Endothelial cell of umbilical vein (primary cell): ENCODE measurements around the gene COL5A1. TPM values are rescaled to one million over a fixed set of nuclear protein-coding genes. Genes with fewer than 3 reads are reported as not detected.

Source experiments
- BruUV-seq: library from RNA; stranded (reverse); fragments of 400-500 nt; replicated peaks from 2 replicates; lab custom pipeline; 2021; lab: Mats Ljungman, UMichigan
- CTCF ChIA-PET: fragments of 300-600, 350-600 bp; sonication (Branson Sonifier 250); formaldehyde crosslinking; loops from one replicate; lab custom pipeline; 2021; ENCODE audit warnings: antibody characterized with exemption, inconsistent platforms; lab: Charles Lee
- POLR2A ChIA-PET: fragments of 300-600, 350-600 bp; sonication (Branson Sonifier 250); formaldehyde crosslinking; loops from one replicate; lab custom pipeline; 2021; ENCODE audit warnings: antibody characterized with exemption, inconsistent platforms; lab: Charles Lee
- DNase-seq: peaks from one replicate; pipeline ENCODE4 v3.0.0-alpha.2; 2011; ENCODE audit warnings: low read depth, low spot score
- FAIRE-seq: peaks from 2 replicates; lab custom pipeline; 2011; peaks lifted over from hg19 to GRCh38; lab: Jason Lieb, UNC
- H2AFZ ChIP-seq: 2 replicates; pipeline ENCODE4 v1.6.0; 2012; ENCODE audit warnings: low read depth, low read length, control low read depth, inconsistent platforms
- H3K27ac ChIP-seq: 2 replicates; pipeline ENCODE4 v1.5.1; 2011; ENCODE audit warnings: low read depth, mild to moderate bottlenecking, control low read depth, low read length, moderate library complexity; ENCODE audit not compliant: insufficient read depth
- H3K27me3 ChIP-seq, 2 experiments: 2 replicates each; pipeline versions ENCODE4 v1.6.0 to v1.6.1; 2011; ENCODE audit warnings: low read length in 2 of 2, mixed read lengths in 1 of 2; ENCODE audit not compliant: control insufficient read depth in 2 of 2, insufficient read depth in 2 of 2
- H3K36me3 ChIP-seq, 2 experiments: 2 replicates in 1 of 2; 3 replicates in 1 of 2; pipeline ENCODE4 v1.5.1; 2011; ENCODE audit warnings: low read length in 2 of 2, mild to moderate bottlenecking in 1 of 2, moderate library complexity in 1 of 2; ENCODE audit not compliant: control insufficient read depth in 2 of 2, insufficient read depth in 2 of 2; ENCODE audit errors: extremely low read depth in 1 of 2
- H3K4me1 ChIP-seq: 3 replicates; pipeline ENCODE4 v1.5.1; 2011; ENCODE audit warnings: mild to moderate bottlenecking, low read length; ENCODE audit not compliant: control insufficient read depth, insufficient read depth; ENCODE audit errors: extremely low read depth
- H3K4me2 ChIP-seq: 2 replicates; pipeline ENCODE4 v1.6.1; 2011; ENCODE audit warnings: low read length, control low read depth, mixed read lengths; ENCODE audit not compliant: insufficient read depth
- H3K4me3 ChIP-seq, 3 experiments: fragments of 200-600 bp in 1 of 3; sonication (generic), shearing (Covaris generic) in 1 of 3; replicated peaks in 1 of 3; 2 replicates each; pipeline ENCODE4 v1.5.1; 2011 to 2016; ENCODE audit warnings: control low read depth in 3 of 3, low read length in 3 of 3, mild to moderate bottlenecking in 2 of 3, inconsistent platforms in 1 of 3, low read depth in 1 of 3, moderate library complexity in 1 of 3; ENCODE audit not compliant: insufficient read depth in 1 of 3
- H3K79me2 ChIP-seq: 2 replicates; pipeline ENCODE4 v1.6.0; 2012; ENCODE audit warnings: low read length, inconsistent platforms; ENCODE audit not compliant: control insufficient read depth, insufficient read depth
- H3K9ac ChIP-seq: replicated peaks from 2 replicates; pipeline ENCODE3; 2011; ENCODE audit warnings: low read length, control low read depth; ENCODE audit not compliant: insufficient read depth; ENCODE audit errors: extremely low read depth
- H3K9me1 ChIP-seq: replicated peaks from 3 replicates; pipeline ENCODE4 v1.6.0; 2011; ENCODE audit warnings: mild to moderate bottlenecking, low read length; ENCODE audit not compliant: control insufficient read depth, insufficient read depth; ENCODE audit errors: extremely low read depth
- H3K9me3 ChIP-seq: replicated peaks from 2 replicates; pipeline ENCODE4 v1.5.1; 2012; ENCODE audit warnings: low read length, inconsistent platforms; ENCODE audit not compliant: control insufficient read depth, insufficient read depth
- H4K20me1 ChIP-seq: replicated peaks from 2 replicates; pipeline ENCODE3; 2011; ENCODE audit warnings: mild to moderate bottlenecking, low read length; ENCODE audit not compliant: control insufficient read depth, insufficient read depth; ENCODE audit errors: extremely low read depth
- EZH2 ChIP-seq: IDR thresholded peaks from 2 replicates; pipeline ENCODE4 v1.6.1; 2012; ENCODE audit warnings: borderline replicate concordance, low read depth, mild to moderate bottlenecking, moderate library complexity, low read length, inconsistent platforms; ENCODE audit not compliant: severe bottlenecking
- FOS ChIP-seq: IDR thresholded peaks from 2 replicates; pipeline ENCODE4 v1.6.1; 2011; ENCODE audit warnings: mild to moderate bottlenecking, low read length, moderate library complexity, borderline replicate concordance; ENCODE audit not compliant: insufficient read depth
- GATA2 ChIP-seq: IDR thresholded peaks from 2 replicates; pipeline ENCODE4 v1.7.0; 2011; ENCODE audit warnings: low read depth, mild to moderate bottlenecking, moderate library complexity, mixed read lengths, low read length; ENCODE audit not compliant: insufficient read length, insufficient read depth
- JUN ChIP-seq: IDR thresholded peaks from 2 replicates; pipeline ENCODE4 v1.6.1; 2011; ENCODE audit warnings: borderline replicate concordance, low read depth; ENCODE audit not compliant: insufficient read length, insufficient read depth
- MYC ChIP-seq: IDR thresholded peaks from one replicate; pipeline ENCODE4 v1.6.1; 2011; ENCODE audit warnings: mild to moderate bottlenecking, low read depth, low read length
- POLR2AphosphoS5 ChIP-seq: IDR thresholded peaks from 2 replicates; pipeline ENCODE4 v1.6.1; 2012; ENCODE audit warnings: low read depth, mild to moderate bottlenecking, control low read depth, low read length, moderate library complexity; ENCODE audit not compliant: insufficient read depth
- dilution Hi-C: fragments of 300-500 bp; cut with MboI; formaldehyde crosslinking; loops from one replicate; pipeline ENCODE4 v1.15.0; 2019; ENCODE audit warnings: low sequenced_read_pairs; ENCODE audit not compliant: extremely low pct_ligation_motif_present
- intact Hi-C: fragments of 100-400 bp; cut with micrococcal nuclease; formaldehyde crosslinking; loops from one replicate; pipeline ENCODE4 v1.10.0; 2022
- polyA plus RNA-seq, 4 experiments: library from polyadenylated mRNA; depleted of rRNA in 3 of 4; stranded (reverse) in 3 of 4; unstranded in 1 of 4; fragments of >200 nt; gene quantifications; 2 replicates each; pipeline versions ENCODE4 v1.2.1 to v1.2.3, GENCODE V29; 2011 to 2012; ENCODE audit warnings: missing spikeins in 1 of 4
- total RNA-seq: library from RNA; stranded (reverse); gene quantifications from 2 replicates; pipeline ENCODE4 v1.2.3, GENCODE V29; 2021
- TF ChIP-seq, protein P1 (sequence below): IDR thresholded peaks from 2 replicates; pipeline ENCODE4 v1.6.1; 2011; ENCODE audit not compliant: insufficient read depth, insufficient read length
- TF ChIP-seq, protein P2 (sequence below), 2 donors: IDR thresholded peaks; 1 replicate in 1 of 2; 2 replicates in 1 of 2; pipeline ENCODE4 v1.5.1; 2011; ENCODE audit warnings: low read length in 2 of 2, mild to moderate bottlenecking in 2 of 2, moderate library complexity in 2 of 2, control low read depth in 1 of 2, inconsistent platforms in 1 of 2, low read depth in 1 of 2; ENCODE audit not compliant: insufficient read depth in 1 of 2; ENCODE audit errors: extremely low read depth in 1 of 2

COL5A1 gene
- total and polyA plus RNA-seq, 2 donors (not counting 3 experiments of a cell fraction or from before 2014, with no cell fraction given), result 97.4 to 175 TPM

- intact Hi-C loops (no loop called here), dilution Hi-C loops (no loop called here)
- Histone ChIP-seq H3K79me2 (peaks cover 13% of the 10 kb centered on the region), H3K4me3 (no peak overlapping the region), H3K9me1 (no peaks in the 10 kb centered on the region), H2AFZ (no peak overlapping the region), H3K9me3 (no peaks in the 10 kb centered on the region), H3K4me1 (peaks cover 14% of the 10 kb centered on the region), H3K27ac (no peak overlapping the region), H3K4me2 (no peak overlapping the region), H3K27me3 (no peaks in the 10 kb centered on the region), H3K36me3 (no peaks in the 10 kb centered on the region), H3K9ac (no peak overlapping the region), H4K20me1 (no peaks in the 10 kb centered on the region)
- ChIA-PET CTCF (no interaction called here), POLR2A (no interaction called here)
- FAIRE-seq, result no peak
- BruUV-seq, result no TSS peak
- TF ChIP-seq MYC (no peak), FOS (no peak), GATA2 (no peak), EZH2 (no peak), POLR2AphosphoS5 (no peak), JUN (no peak)
- TF ChIP-seq, protein P1, sequence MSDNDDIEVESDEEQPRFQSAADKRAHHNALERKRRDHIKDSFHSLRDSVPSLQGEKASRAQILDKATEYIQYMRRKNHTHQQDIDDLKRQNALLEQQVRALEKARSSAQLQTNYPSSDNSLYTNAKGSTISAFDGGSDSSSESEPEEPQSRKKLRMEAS, result no peak
- TF ChIP-seq, protein P2, sequence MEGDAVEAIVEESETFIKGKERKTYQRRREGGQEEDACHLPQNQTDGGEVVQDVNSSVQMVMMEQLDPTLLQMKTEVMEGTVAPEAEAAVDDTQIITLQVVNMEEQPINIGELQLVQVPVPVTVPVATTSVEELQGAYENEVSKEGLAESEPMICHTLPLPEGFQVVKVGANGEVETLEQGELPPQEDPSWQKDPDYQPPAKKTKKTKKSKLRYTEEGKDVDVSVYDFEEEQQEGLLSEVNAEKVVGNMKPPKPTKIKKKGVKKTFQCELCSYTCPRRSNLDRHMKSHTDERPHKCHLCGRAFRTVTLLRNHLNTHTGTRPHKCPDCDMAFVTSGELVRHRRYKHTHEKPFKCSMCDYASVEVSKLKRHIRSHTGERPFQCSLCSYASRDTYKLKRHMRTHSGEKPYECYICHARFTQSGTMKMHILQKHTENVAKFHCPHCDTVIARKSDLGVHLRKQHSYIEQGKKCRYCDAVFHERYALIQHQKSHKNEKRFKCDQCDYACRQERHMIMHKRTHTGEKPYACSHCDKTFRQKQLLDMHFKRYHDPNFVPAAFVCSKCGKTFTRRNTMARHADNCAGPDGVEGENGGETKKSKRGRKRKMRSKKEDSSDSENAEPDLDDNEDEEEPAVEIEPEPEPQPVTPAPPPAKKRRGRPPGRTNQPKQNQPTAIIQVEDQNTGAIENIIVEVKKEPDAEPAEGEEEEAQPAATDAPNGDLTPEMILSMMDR (IDR thresholded peaks at IDR 0.05; ENCODE audit: extremely low read depth in 1 of 2, insufficient read depth in 1 of 2, low read depth in 1 of 2, low read length in 2 of 2), result no peak
- DNase-seq, result no peak
Measured at GRCh38 chr9:134678206-134678605, 36.6 kb downstream of the COL5A1 start.
